MM.1S (cell line): Measurements from ENCODE around the gene PPP1R1C.

Experiments
- CTCF ChIP-seq: fragments of 300-600 bp; sonication (generic); IDR thresholded peaks from 2 replicates; pipeline ENCODE4 v1.5.1; 2016; ENCODE audit warnings: antibody characterized with exemption, low read length, mixed read lengths
- EZH2 ChIP-seq: fragments of 300-600 bp; sonication (generic); optimal IDR thresholded peaks from 2 replicates; pipeline ENCODE3; 2017; ENCODE audit warnings: low read depth, mild to moderate bottlenecking, antibody characterized with exemption, low read length, mixed read lengths

DNA sequence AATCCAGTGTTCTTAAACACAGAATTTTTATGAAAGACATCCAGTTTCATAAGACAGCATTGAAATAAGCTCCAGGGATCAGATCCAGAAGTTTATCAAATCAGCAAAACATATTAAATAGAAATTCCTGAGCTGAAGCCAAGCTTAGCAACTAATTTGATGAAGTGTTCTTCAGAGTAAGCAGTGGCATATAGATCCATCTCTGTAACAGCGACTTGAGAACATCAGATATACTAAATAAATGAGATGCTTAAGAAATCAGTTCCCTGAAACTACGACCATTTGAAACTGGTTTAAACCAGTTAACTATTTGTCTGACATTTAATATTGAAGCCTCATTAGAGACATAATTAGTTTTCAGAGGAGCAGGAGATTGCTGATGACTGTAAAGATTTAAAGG is 34.1 kb downstream of the PPP1R1C start:
- TF ChIP-seq CTCF (no peak), EZH2 (no peak)
